Measurements from ENCODE around the gene TSC2.
"Not testable (repeated sequence)": the region's sequence is repeated elsewhere in the genome, so short reads cannot be mapped to it uniquely, and the experiment has no call there.

The TSC2 gene

GRCh38 chr16:2087748-2088631 lies 40.2 kb downstream of the TSC2 start:
- DNase-seq = no peak

- no peak for DNase-seq
Measured at GRCh38 chr16:2088759-2089358, 41.1 kb downstream of the TSC2 start.

GRCh38 chr16:2089706-2090480 lies 42.1 kb downstream of the TSC2 start:
- DNase-seq = no peak

- DNase-seq = no peak
Measured at GRCh38 chr16:2090481-2090776, 42.6 kb downstream of the TSC2 start.

- no peak for DNase-seq
Measured at GRCh38 chr16:2090777-2091546, 43.2 kb downstream of the TSC2 start.

GRCh38 chr16:2091547-2092255 lies 43.9 kb downstream of the TSC2 start:
- no peak for DNase-seq

- no peak for DNase-seq
Measured at GRCh38 chr16:2092256-2092620, 44.5 kb downstream of the TSC2 start.

GRCh38 chr16:2092866-2093265 lies 45.1 kb downstream of the TSC2 start:
- DNase-seq = no peak

- DNase-seq = no peak
Measured at GRCh38 chr16:2093793-2094192, 46.0 kb downstream of the TSC2 start.

GRCh38 chr16:2095315-2095853 lies 47.6 kb downstream of the TSC2 start:
- no peak for DNase-seq

GRCh38 chr16:2095918-2096582 lies 48.3 kb downstream of the TSC2 start:
- no peak for DNase-seq

GRCh38 chr16:2096853-2097595 lies 49.2 kb downstream of the TSC2 start:
- DNase-seq = no peak

- not testable (repeated sequence) for DNase-seq
Measured at GRCh38 chr16:2097689-2098088, 49.9 kb downstream of the TSC2 start.

- not testable (repeated sequence) for DNase-seq
Measured at GRCh38 chr16:2101581-2101980, 53.8 kb downstream of the TSC2 start.

- DNase-seq = no peak
Measured at GRCh38 chr16:2102471-2102870, 54.7 kb downstream of the TSC2 start.

- DNase-seq = not testable (repeated sequence)
Measured at GRCh38 chr16:2104464-2104863, 56.7 kb downstream of the TSC2 start.

- not testable (repeated sequence) for DNase-seq
Measured at GRCh38 chr16:2105291-2105690, 57.5 kb downstream of the TSC2 start.

GRCh38 chr16:2105769-2106168 lies 58.0 kb downstream of the TSC2 start:
- DNase-seq = not testable (repeated sequence)

- DNase-seq = not testable (repeated sequence)
Measured at GRCh38 chr16:2106211-2106610, 58.4 kb downstream of the TSC2 start.

- not testable (repeated sequence) for DNase-seq
Measured at GRCh38 chr16:2107121-2107790, 59.5 kb downstream of the TSC2 start.
